Astrocyte (in vitro differentiated cells and primary cell): Measurements from ENCODE around the gene TTC33. TPM values are rescaled to one million over a fixed set of nuclear protein-coding genes. Genes with fewer than 3 reads are reported as not detected.

ENCODE experiments used
- DNase-seq: peaks from one replicate; pipeline ENCODE4 v3.0.0-alpha.2; 2010; ENCODE audit warnings: low read depth
- FAIRE-seq: peaks from 2 replicates; lab custom pipeline; 2011; peaks lifted over from hg19 to GRCh38; lab: Jason Lieb, UNC
- H2AFZ ChIP-seq: 2 replicates; pipeline ENCODE4 v1.6.0; 2012; ENCODE audit warnings: low read depth, low read length, inconsistent platforms
- H3K27ac ChIP-seq: 2 replicates; pipeline ENCODE4 v1.5.1; 2011; ENCODE audit warnings: low read depth, low read length, inconsistent platforms
- H3K27me3 ChIP-seq: 2 replicates; pipeline ENCODE4 v1.6.0; 2011; ENCODE audit warnings: low read length, inconsistent platforms; ENCODE audit not compliant: insufficient read depth
- H3K36me3 ChIP-seq: 2 replicates; pipeline ENCODE4 v1.5.1; 2011; ENCODE audit warnings: low read length, inconsistent platforms; ENCODE audit not compliant: insufficient read depth
- H3K4me1 ChIP-seq: 2 replicates; pipeline ENCODE4 v1.5.1; 2011; ENCODE audit warnings: low read length, inconsistent platforms; ENCODE audit not compliant: insufficient read depth
- H3K4me2 ChIP-seq: 2 replicates; pipeline ENCODE4 v1.6.0; 2012; ENCODE audit warnings: low read length, inconsistent platforms
- H3K4me3 ChIP-seq: 2 replicates; pipeline ENCODE4 v1.5.1; 2011; ENCODE audit warnings: low read depth, mild to moderate bottlenecking, low read length, inconsistent platforms; ENCODE audit not compliant: insufficient read depth
- H3K79me2 ChIP-seq: 2 replicates; pipeline ENCODE4 v1.6.0; 2012; ENCODE audit warnings: mild to moderate bottlenecking, low read length, inconsistent platforms; ENCODE audit not compliant: insufficient read depth
- H3K9ac ChIP-seq: 2 replicates; pipeline ENCODE4 v1.6.0; 2012; ENCODE audit warnings: mild to moderate bottlenecking, low read length, inconsistent platforms
- H3K9me3 ChIP-seq: 2 replicates; pipeline ENCODE4 v1.5.1; 2012; ENCODE audit warnings: low read depth, mild to moderate bottlenecking, low read length, inconsistent platforms; ENCODE audit not compliant: insufficient read depth
- H4K20me1 ChIP-seq: 2 replicates; pipeline ENCODE4 v1.6.0; 2012; ENCODE audit warnings: low read length, inconsistent platforms; ENCODE audit not compliant: insufficient read depth
- H3K27ac Mint-ChIP-seq: one replicate; pipeline ENCODE4 v1.8.0; 2021; ENCODE audit warnings: mild to moderate bottlenecking, mixed read lengths; ENCODE audit not compliant: unreplicated experiment
- H3K27me3 Mint-ChIP-seq: one replicate; pipeline ENCODE4 v1.8.0; 2021; ENCODE audit warnings: low read depth, mixed read lengths; ENCODE audit not compliant: unreplicated experiment
- H3K36me3 Mint-ChIP-seq: one replicate; pipeline ENCODE4 v1.8.0; 2021; ENCODE audit warnings: low read depth, mixed read lengths; ENCODE audit not compliant: unreplicated experiment
- H3K4me1 Mint-ChIP-seq: one replicate; pipeline ENCODE4 v1.8.0; 2021; ENCODE audit warnings: low read depth, mixed read lengths; ENCODE audit not compliant: unreplicated experiment
- H3K4me3 Mint-ChIP-seq: one replicate; pipeline ENCODE4 v1.8.0; 2021; ENCODE audit warnings: mild to moderate bottlenecking, moderate library complexity, mixed read lengths; ENCODE audit not compliant: unreplicated experiment
- H3K9me3 Mint-ChIP-seq: one replicate; pipeline ENCODE4 v1.8.0; 2021; ENCODE audit warnings: mild to moderate bottlenecking, mixed read lengths; ENCODE audit not compliant: unreplicated experiment
- EZH2 ChIP-seq: IDR thresholded peaks from 2 replicates; pipeline ENCODE4 v1.6.1; 2012; ENCODE audit warnings: mild to moderate bottlenecking, low read length, inconsistent platforms; ENCODE audit not compliant: insufficient read depth
- total RNA-seq: library from RNA; stranded (reverse); gene quantifications from 2 replicates; pipeline ENCODE4 v1.2.1, GENCODE V29; 2021
- TF ChIP-seq, protein P1 (sequence below): IDR thresholded peaks from 2 replicates; pipeline ENCODE4 v1.5.1; 2011; ENCODE audit warnings: low read depth, mild to moderate bottlenecking, inconsistent platforms, low read length, moderate library complexity; ENCODE audit not compliant: insufficient read depth

Gene TTC33
- total RNA-seq, 1 donor from 2014 or later = 13.3 TPM

DNA sequence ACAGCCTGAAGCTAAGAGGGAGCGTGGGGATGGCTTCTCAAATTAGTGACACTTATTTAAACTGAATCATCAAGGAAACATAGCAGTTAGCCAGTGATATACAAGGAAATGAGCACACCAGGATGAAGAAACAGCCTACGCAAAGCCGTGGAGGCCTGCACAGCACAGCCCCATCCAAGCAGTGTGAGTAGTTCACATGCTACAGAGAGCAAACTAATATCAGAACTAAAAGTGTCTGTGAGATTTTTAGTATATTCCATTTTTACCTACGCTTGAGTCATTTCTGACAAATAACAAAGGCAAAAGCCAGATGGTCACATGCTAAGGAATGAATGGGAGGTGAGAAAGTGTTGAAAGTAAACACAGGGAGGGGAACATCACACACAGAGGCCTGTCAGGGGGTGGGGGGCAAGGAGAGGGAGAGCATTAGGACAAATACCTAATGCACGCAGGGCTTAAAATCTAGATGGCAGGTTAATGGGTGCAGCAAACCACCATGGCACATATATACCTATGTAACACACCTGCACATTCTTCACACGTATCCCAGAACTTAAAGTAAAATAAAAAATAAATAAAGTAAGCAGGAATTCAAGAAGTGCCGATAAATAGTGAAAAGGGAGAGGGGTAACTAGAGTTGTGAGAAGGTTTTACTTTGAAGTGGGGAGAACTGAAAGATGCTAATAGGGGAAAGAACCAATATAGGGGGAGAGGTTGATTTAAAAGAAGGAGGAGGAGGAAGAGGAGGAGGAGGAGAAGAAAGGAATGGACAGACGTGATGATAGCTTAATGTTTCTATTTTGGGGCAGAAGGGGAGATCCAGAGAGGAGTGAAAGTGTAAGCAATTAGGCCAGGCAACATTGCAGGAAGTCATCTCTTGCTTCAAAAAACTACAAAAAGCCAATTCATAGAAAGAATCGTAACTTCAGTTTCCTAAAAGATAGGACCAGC lies 177.0 kb downstream of the TTC33 start:
- Histone ChIP-seq H3K36me3 (no peaks in the 10 kb centered on the region), H3K79me2 (no peaks in the 10 kb centered on the region), H3K9me3 (no peaks in the 10 kb centered on the region), H3K9ac (no peak overlapping the region), H3K4me1 (no peaks in the 10 kb centered on the region), H3K4me2 (no peak overlapping the region), H3K27me3 (no peaks in the 10 kb centered on the region), H3K4me3 (no peak overlapping the region), H3K27ac (no peak overlapping the region), H4K20me1 (no peaks in the 10 kb centered on the region), H2AFZ (peak overlapping the region; percentile 51)
- no peaks in the 10 kb centered on the region for H3K36me3 Mint-ChIP-seq
- DNase-seq (peak; percentile 4), FAIRE-seq (no peak)
- H3K4me1 Mint-ChIP-seq = peaks cover 2% of the 10 kb centered on the region
- H3K4me3 Mint-ChIP-seq = no peak overlapping the region
- no peaks in the 10 kb centered on the region for H3K27me3 Mint-ChIP-seq
- H3K9me3 Mint-ChIP-seq = no peaks in the 10 kb centered on the region
- no peak overlapping the region for H3K27ac Mint-ChIP-seq
- TF ChIP-seq, protein P1, sequence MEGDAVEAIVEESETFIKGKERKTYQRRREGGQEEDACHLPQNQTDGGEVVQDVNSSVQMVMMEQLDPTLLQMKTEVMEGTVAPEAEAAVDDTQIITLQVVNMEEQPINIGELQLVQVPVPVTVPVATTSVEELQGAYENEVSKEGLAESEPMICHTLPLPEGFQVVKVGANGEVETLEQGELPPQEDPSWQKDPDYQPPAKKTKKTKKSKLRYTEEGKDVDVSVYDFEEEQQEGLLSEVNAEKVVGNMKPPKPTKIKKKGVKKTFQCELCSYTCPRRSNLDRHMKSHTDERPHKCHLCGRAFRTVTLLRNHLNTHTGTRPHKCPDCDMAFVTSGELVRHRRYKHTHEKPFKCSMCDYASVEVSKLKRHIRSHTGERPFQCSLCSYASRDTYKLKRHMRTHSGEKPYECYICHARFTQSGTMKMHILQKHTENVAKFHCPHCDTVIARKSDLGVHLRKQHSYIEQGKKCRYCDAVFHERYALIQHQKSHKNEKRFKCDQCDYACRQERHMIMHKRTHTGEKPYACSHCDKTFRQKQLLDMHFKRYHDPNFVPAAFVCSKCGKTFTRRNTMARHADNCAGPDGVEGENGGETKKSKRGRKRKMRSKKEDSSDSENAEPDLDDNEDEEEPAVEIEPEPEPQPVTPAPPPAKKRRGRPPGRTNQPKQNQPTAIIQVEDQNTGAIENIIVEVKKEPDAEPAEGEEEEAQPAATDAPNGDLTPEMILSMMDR = no peak
- no peak for TF ChIP-seq EZH2

DNA sequence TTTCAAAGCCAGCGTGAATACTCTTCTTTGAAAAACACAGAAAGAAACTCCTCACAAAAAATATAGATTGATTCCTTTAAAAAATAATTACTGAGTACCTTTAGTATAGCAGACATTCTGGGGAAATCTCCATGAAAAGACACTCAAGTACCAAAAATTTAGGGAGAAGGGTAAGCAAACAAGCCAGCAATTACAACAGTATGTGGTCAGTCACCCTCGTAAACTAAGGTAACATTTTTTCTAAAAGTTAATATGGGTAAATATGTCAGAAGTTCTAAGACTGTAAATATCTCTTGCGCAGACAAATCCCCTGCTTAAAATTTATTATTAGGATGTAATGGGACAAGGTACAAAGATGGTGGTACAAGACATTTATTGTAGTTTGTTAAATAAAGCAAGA lies 178.0 kb downstream of the TTC33 start:
- H3K4me3 Mint-ChIP-seq = no peak overlapping the region
- Histone ChIP-seq H3K9ac (no peak overlapping the region), H3K9me3 (no peaks in the 10 kb centered on the region), H3K4me3 (no peak overlapping the region), H3K27me3 (no peaks in the 10 kb centered on the region), H3K79me2 (no peaks in the 10 kb centered on the region), H3K27ac (no peak overlapping the region), H3K4me1 (no peaks in the 10 kb centered on the region), H4K20me1 (no peaks in the 10 kb centered on the region), H3K36me3 (no peaks in the 10 kb centered on the region), H3K4me2 (no peak overlapping the region), H2AFZ (no peak overlapping the region)
- no peaks in the 10 kb centered on the region for H3K36me3 Mint-ChIP-seq
- H3K27ac Mint-ChIP-seq = no peak overlapping the region
- H3K4me1 Mint-ChIP-seq = peaks cover 2% of the 10 kb centered on the region
- no peak for DNase-seq
- TF ChIP-seq, protein P1 = no peak
- TF ChIP-seq EZH2 = no peak
- no peaks in the 10 kb centered on the region for H3K27me3 Mint-ChIP-seq
- no peaks in the 10 kb centered on the region for H3K9me3 Mint-ChIP-seq
- no peak for FAIRE-seq

DNA sequence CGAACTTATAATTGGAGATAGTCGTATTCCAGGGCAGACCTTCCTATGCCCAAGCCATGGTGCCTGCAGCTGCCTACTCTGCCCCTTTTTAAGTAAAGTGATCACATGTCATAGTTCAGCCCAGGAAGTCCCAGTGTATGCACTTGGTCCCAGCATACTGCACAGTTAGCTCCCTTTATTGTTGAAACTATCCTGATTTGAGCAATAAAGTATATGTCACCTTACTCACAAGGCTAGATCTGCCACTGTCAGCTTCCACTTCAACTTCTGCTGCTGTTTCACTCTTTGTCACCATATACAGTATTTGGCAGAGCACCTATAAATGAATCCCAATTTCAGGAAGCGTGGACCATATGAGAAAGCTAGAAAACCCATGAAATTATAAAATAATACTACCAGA lies 179.8 kb downstream of the TTC33 start:
- H3K4me3 ChIP-seq = no peak overlapping the region
- H3K9me3 Mint-ChIP-seq = no peaks in the 10 kb centered on the region
- no peak overlapping the region for H3K27ac ChIP-seq
- H3K4me1 Mint-ChIP-seq = peaks cover 2% of the 10 kb centered on the region
- DNase-seq (no peak), FAIRE-seq (no peak)
- no peak overlapping the region for H3K4me2 ChIP-seq
- no peaks in the 10 kb centered on the region for H4K20me1 ChIP-seq
- no peak overlapping the region for H2AFZ ChIP-seq
- no peaks in the 10 kb centered on the region for H3K27me3 ChIP-seq
- no peak overlapping the region for H3K27ac Mint-ChIP-seq
- H3K9ac ChIP-seq = no peak overlapping the region
- H3K79me2 ChIP-seq = no peaks in the 10 kb centered on the region
- no peak overlapping the region for H3K4me3 Mint-ChIP-seq
- H3K4me1 ChIP-seq = peaks cover 1% of the 10 kb centered on the region
- no peaks in the 10 kb centered on the region for H3K36me3 Mint-ChIP-seq
- H3K27me3 Mint-ChIP-seq = no peaks in the 10 kb centered on the region
- TF ChIP-seq, protein P1 = no peak
- no peak for TF ChIP-seq EZH2
- H3K9me3 ChIP-seq = no peaks in the 10 kb centered on the region
- H3K36me3 ChIP-seq = no peaks in the 10 kb centered on the region
